ENCODE data around the gene MYL11. TPM values are rescaled to one million over a fixed set of nuclear protein-coding genes. Genes with fewer than 3 reads are reported as not detected.
A peak's percentile ranks its signal among the peaks of the same experiment; 100 is the strongest.

The MYL11 gene
- total RNA-seq, 1 donor from 2014 or later = 2.0 TPM

- peak; percentile 98 for DNase-seq (ENCODE audit: low spot score)
- Mint-ChIP-seq H3K27ac (peak overlapping the region; percentile 100), H3K4me3 (peak overlapping the region; percentile 97), H3K27me3 (ENCODE audit: insufficient read depth) (peaks cover 2% of the 10 kb centered on the region), H3K4me1 (ENCODE audit: low read depth) (peaks cover 55% of the 10 kb centered on the region), H3K9me3 (no peaks in the 10 kb centered on the region), H3K36me3 (ENCODE audit: low read depth) (peaks cover 25% of the 10 kb centered on the region)
- intact Hi-C loops (cut with micrococcal nuclease) = loop anchor here (1.0 to 10.0 kb wide), 11 partner anchors 8 to 571 kb away; partner anchors contain the start of genes ALDOA, CD2BP2, FBRS and HIRIP3
Observed at GRCh38 chr16:30378236-30379157, 3.9 kb downstream of the MYL11 start.

GRCh38 chr16:30379158-30379783, 4.7 kb downstream of the MYL11 start:
- peak overlapping the region; percentile 97 for H3K4me3 Mint-ChIP-seq
- DNase-seq (ENCODE audit: low spot score) = no peak
- peak overlapping the region; percentile 100 for H3K27ac Mint-ChIP-seq
- peaks cover 25% of the 10 kb centered on the region for H3K36me3 Mint-ChIP-seq (ENCODE audit: low read depth)
- peaks cover 2% of the 10 kb centered on the region for H3K27me3 Mint-ChIP-seq (ENCODE audit: insufficient read depth)
- intact Hi-C loops (cut with micrococcal nuclease) = loop anchor here (2.0 to 10.0 kb wide), 4 partner anchors 44 to 572 kb away; partner anchors contain the start of genes ALDOA, HIRIP3, INO80E and MAZ
- no peaks in the 10 kb centered on the region for H3K9me3 Mint-ChIP-seq
- H3K4me1 Mint-ChIP-seq (ENCODE audit: low read depth) = peaks cover 59% of the 10 kb centered on the region

DNA sequence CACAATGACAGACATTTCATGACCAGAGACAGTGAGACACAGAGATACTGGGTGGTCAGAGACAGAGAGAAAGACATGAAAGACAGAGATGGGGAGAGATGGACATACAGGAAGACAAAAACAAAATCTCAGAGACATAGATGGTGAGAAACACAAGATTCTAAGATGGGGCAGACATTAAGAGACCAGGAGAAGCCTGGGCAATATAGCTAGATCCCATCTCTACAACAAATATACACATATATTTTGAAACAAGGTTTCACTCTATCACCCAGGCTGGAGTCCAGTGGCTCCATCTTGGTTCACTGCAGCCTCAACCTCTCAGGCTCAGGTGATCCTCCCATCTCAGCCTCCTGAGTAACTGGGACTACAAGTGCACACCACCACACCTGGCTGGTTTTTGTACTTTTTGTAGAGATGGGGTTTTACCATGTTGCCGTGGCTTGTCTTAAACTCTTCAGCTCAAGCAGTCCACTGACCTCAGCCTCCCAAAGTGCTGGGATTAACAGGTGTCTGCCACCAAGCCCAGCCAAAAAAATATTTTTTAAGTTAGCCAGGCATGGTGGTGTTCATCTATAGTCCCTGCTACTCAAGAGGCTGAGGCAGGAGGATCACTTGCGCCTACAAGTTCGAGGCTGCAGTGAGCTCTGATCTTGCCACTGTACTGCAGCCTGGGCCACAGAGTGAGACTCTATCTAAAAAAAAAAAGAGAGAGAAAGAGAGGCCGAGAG, 5.6 kb downstream of the MYL11 start:
- Mint-ChIP-seq H3K4me1 (ENCODE audit: low read depth) (peaks cover 59% of the 10 kb centered on the region), H3K4me3 (peak overlapping the region; percentile 97), H3K9me3 (no peaks in the 10 kb centered on the region), H3K36me3 (ENCODE audit: low read depth) (peaks cover 25% of the 10 kb centered on the region), H3K27me3 (ENCODE audit: insufficient read depth) (peaks cover 2% of the 10 kb centered on the region), H3K27ac (peak overlapping the region; percentile 100)
- intact Hi-C loops (cut with micrococcal nuclease) = no loop called here
- no peak for DNase-seq (ENCODE audit: low spot score)

DNA sequence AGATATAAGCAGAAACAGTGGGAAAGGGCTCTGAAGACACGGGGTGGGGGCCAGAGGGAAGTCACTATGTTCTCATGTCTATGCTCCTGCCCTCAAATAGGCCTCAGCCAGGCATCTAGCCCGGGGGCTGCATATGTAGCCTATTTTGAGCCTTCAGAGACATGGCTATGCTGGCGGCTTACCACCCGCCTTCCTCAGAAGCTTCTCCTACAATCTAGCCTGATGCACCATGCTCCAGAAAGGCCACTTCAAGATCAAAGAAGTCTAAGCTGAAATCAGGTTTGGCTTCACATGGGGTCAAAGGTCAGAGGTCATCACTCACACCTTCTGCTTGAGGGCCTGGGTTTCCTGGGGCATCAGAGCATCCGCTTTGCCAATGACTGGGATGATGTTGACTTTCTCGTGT, 6.2 kb downstream of the MYL11 start:
- Mint-ChIP-seq H3K36me3 (ENCODE audit: low read depth) (peaks cover 27% of the 10 kb centered on the region), H3K4me3 (peak overlapping the region; percentile 97), H3K27ac (peak overlapping the region; percentile 89), H3K4me1 (ENCODE audit: low read depth) (peaks cover 63% of the 10 kb centered on the region), H3K27me3 (ENCODE audit: insufficient read depth) (peaks cover 2% of the 10 kb centered on the region), H3K9me3 (no peaks in the 10 kb centered on the region)
- no peak for DNase-seq (ENCODE audit: low spot score)
- intact Hi-C loops (cut with micrococcal nuclease) = no loop called here

DNA sequence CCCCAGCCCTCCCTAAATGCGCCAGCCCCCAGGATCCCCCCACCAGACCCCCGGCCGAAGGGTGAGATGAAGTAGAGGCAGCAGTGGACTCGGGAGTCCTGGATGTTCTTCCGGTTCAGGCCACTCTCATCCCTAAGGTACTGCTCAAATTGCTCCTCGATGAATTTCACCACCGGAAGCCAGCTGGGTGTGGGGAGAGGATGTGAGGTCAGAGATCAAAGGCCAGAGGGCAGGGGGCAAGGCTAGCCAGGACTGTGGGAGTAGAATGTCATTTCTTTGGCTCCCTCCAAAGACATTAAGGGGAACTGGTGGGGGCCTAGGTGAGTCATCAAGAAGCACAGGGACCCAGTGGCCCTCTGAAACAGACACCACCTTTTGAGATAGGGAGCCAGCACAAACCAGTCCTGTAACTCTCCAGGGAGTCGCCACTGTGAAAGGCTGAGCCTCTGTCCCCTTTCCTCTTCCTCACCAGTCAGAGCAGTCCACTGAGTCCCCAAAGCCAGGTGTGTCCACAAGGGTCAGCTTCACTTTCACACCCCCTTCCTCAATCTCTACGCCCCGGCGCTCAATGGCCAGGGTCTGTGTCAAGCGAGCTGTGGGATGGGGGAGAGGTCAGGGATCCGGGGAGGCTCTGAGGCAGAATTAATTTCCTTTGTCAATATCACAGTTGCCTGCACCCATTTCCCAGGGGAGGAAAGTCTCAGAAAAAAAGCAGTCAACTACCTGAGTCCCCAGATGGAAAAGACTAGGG, 6.9 kb downstream of the MYL11 start:
- DNase-seq (ENCODE audit: low spot score) = no peak
- peak overlapping the region; percentile 97 for H3K4me3 Mint-ChIP-seq
- peaks cover 27% of the 10 kb centered on the region for H3K36me3 Mint-ChIP-seq (ENCODE audit: low read depth)
- peaks cover 2% of the 10 kb centered on the region for H3K27me3 Mint-ChIP-seq (ENCODE audit: insufficient read depth)
- H3K4me1 Mint-ChIP-seq (ENCODE audit: low read depth) = peaks cover 63% of the 10 kb centered on the region
- no peaks in the 10 kb centered on the region for H3K9me3 Mint-ChIP-seq
- intact Hi-C loops (cut with micrococcal nuclease) = loop anchor here (1.0 kb wide), 2 partner anchors 11 to 14 kb away; partner anchors contain the start of genes TBC1D10B and ZNF48
- H3K27ac Mint-ChIP-seq = peak overlapping the region; percentile 89

GRCh38 chr16:30382111-30382881, 7.7 kb downstream of the MYL11 start, which contains the start of gene SEPTIN1:
TSS of gene SEPTIN1 (minus strand) at chr16:30382561. CDS start at chr16:30382542, 19 bp downstream.
- Mint-ChIP-seq H3K4me1 (ENCODE audit: low read depth) (peaks cover 57% of the 10 kb centered on the region), H3K36me3 (ENCODE audit: low read depth) (peaks cover 27% of the 10 kb centered on the region), H3K4me3 (peak within 1 kb of the TSS; percentile 97), H3K27me3 (ENCODE audit: insufficient read depth) (no peaks in the 10 kb centered on the region), H3K9me3 (no peaks in the 10 kb centered on the region), H3K27ac (peak within 1 kb of the TSS; percentile 89)
- intact Hi-C loops (cut with micrococcal nuclease) = loop anchor here (1.0 kb wide), 2 partner anchors 12 to 13 kb away; partner anchors contain the start of genes TBC1D10B and ZNF48
- DNase-seq (ENCODE audit: low spot score) = peak; percentile 78

DNA sequence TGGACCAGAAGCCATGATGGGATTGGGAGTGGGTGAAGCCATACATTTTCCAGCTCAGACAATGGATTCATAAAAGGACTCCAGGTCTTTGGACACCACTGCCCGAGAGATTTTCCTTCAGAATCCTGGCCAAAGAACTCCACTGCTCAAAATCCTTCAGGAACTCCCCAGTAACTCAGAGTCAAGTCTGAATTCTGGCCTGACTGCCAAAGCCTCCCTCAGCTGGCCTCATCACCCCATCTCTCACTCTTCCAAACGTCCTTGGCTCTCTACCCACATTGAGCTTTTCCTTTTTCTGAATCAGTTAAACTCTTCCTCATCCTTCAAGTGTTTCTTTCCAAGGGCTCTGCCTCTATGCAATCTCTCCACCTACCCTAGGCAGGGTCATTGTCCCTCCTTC, 8.9 kb downstream of the MYL11 start:
- Mint-ChIP-seq H3K36me3 (ENCODE audit: low read depth) (peaks cover 24% of the 10 kb centered on the region), H3K9me3 (no peaks in the 10 kb centered on the region), H3K4me3 (peak overlapping the region; percentile 97), H3K27ac (peak overlapping the region; percentile 89), H3K27me3 (ENCODE audit: insufficient read depth) (no peaks in the 10 kb centered on the region), H3K4me1 (ENCODE audit: low read depth) (peaks cover 45% of the 10 kb centered on the region)
- intact Hi-C loops (cut with micrococcal nuclease) = no loop called here
- no peak for DNase-seq (ENCODE audit: low spot score)

- Mint-ChIP-seq H3K4me3 (peak overlapping the region; percentile 90), H3K27me3 (ENCODE audit: insufficient read depth) (no peaks in the 10 kb centered on the region), H3K9me3 (no peaks in the 10 kb centered on the region), H3K36me3 (ENCODE audit: low read depth) (peaks cover 16% of the 10 kb centered on the region), H3K27ac (peak overlapping the region; percentile 72), H3K4me1 (ENCODE audit: low read depth) (peaks cover 35% of the 10 kb centered on the region)
- DNase-seq (ENCODE audit: low spot score) = no peak
- intact Hi-C loops (cut with micrococcal nuclease) = loop anchor here (1.0 kb wide), 3 partner anchors 12 to 16 kb away; partner anchors contain the start of genes SEPTIN1 and ZNF771
Observed at GRCh38 chr16:30394592-30395154, 20.1 kb downstream of the MYL11 start.

DNA sequence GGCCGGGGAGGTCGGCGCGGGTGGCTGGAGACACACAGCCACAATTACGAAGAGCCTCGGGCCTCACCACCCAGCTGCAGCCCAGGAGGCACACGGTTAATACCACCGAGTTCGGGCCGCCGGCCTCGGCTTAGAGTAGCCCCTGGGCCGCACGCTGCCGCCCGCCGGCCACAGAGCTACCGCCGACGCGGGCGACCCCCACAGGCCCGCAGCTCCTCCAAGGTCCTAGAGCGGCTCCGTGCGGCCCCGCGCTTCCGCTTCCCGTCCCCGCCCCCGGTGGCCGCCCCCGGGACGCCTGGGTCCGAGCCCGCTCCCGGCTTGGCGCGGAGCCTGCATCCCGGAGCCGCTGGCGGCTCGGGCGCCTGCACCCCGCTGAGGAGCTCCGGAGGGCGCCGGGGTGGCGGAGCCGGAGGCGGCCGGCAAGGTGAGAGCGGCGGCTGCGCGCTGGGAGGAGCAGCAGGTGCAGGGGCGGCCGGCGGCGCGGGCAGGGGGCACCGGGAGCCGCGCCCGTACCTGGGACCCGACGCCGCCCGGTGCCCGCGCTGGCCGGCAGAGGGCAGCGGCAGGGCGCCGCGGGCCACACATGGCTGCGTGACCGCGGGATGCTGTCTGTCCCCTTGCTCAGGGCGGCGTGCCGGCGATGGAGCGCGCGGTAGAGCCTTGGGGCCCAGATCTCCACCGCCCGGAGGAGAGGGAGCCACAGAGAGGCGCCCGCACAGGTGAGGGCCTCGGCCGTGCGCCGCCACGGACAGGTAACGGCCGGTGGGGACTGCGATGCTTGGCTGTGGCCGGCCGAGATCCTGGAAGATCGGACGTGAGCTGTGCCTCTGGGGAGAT, 20.8 kb downstream of the MYL11 start, which contains the start of gene ZNF48:
ZNF48 (plus strand) TSS at position 266 of the 837 bp plus-strand sequence; CDS start at position 641, 375 bp downstream.
- peak; percentile 53 for DNase-seq (ENCODE audit: low spot score)
- intact Hi-C loops (cut with micrococcal nuclease) = loop anchor here (1.0 kb wide), 3 partner anchors 12 to 17 kb away; partner anchors contain the start of genes SEPTIN1 and ZNF771
- no peaks in the 10 kb centered on the region for H3K27me3 Mint-ChIP-seq (ENCODE audit: insufficient read depth)
- H3K4me1 Mint-ChIP-seq (ENCODE audit: low read depth) = peaks cover 41% of the 10 kb centered on the region
- peaks cover 19% of the 10 kb centered on the region for H3K36me3 Mint-ChIP-seq (ENCODE audit: low read depth)
- no peaks in the 10 kb centered on the region for H3K9me3 Mint-ChIP-seq
- H3K27ac Mint-ChIP-seq = peak within 1 kb of the TSS; percentile 80
- peak within 1 kb of the TSS; percentile 90 for H3K4me3 Mint-ChIP-seq

DNA sequence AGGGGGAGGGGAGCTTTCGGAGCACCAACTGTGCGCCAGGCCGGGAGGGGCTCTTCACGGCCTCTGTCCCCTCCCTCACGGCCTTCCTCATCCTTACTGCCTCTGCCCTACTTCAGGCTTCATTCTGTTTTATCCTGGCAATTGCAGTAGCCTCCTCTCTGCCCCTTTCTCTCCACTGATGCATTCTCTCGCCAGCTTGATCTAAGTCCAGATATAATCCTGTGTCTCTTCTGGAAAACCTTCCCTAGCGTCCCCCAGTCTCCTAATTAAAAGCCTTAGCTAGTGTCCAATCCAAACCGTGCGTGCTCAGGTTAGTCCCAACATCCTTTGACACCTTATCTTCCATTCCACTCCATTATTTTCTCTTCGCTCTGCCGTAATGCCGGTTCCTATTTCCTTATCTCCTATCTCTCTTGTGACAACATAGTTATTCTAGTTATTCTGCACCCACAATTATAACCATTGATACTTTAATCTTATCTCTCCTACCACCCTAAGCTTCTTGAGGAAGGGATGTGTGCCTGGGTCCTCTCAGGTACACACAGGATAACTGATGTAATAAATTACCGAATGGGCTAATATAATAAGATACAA, 21.5 kb downstream of the MYL11 start:
- H3K9me3 Mint-ChIP-seq = no peaks in the 10 kb centered on the region
- peaks cover 46% of the 10 kb centered on the region for H3K4me1 Mint-ChIP-seq (ENCODE audit: low read depth)
- H3K36me3 Mint-ChIP-seq (ENCODE audit: low read depth) = peaks cover 19% of the 10 kb centered on the region
- intact Hi-C loops (cut with micrococcal nuclease) = loop anchor here (1.0 kb wide), 3 partner anchors 11 to 18 kb away; partner anchors contain the start of genes SEPTIN1 and ZNF771
- H3K27me3 Mint-ChIP-seq (ENCODE audit: insufficient read depth) = no peaks in the 10 kb centered on the region
- H3K27ac Mint-ChIP-seq = peak overlapping the region; percentile 80
- DNase-seq (ENCODE audit: low spot score) = no peak
- H3K4me3 Mint-ChIP-seq = peak overlapping the region; percentile 89
